HepG2 (cell line): ENCODE measurements around the gene MPPE1. TPM values are rescaled to one million over a fixed set of nuclear protein-coding genes. Genes with fewer than 3 reads are reported as not detected.

Experiments
- ATAC-seq: fragments of 200-7000 bp; cut with Tn5 transposase; 3 replicates; pipeline ENCODE4 v1.9.1; 2020; ENCODE audit warnings: mild to moderate bottlenecking, moderate library complexity
- BruUV-seq: library from RNA; stranded (reverse); fragments of 400-500 nt; replicated peaks from 2 replicates; lab custom pipeline; 2021; lab: Mats Ljungman, UMichigan
- CTCF ChIA-PET: fragments of 300-600 bp; formaldehyde crosslinking; extraction: SDS; loops from one replicate; lab custom pipeline; 2021; ENCODE audit warnings: low total read pairs, inconsistent platforms, low intra/inter-chr PET ratio; lab: Yijun Ruan, JAX
- POLR2A ChIA-PET: fragments of 350-600 bp; sonication (Branson Sonifier 250); formaldehyde crosslinking; loops from one replicate; lab custom pipeline; 2020; ENCODE audit warnings: antibody characterized with exemption, inconsistent platforms; lab: Yijun Ruan, JAX
- DNase-seq: peaks from one replicate; pipeline ENCODE4 v3.0.0-alpha.2; 2015; ENCODE audit warnings: low spot score
- FAIRE-seq: peaks from 3 replicates; lab custom pipeline; 2011; peaks lifted over from hg19 to GRCh38; lab: Jason Lieb, UNC
- H2AFZ ChIP-seq: one replicate; pipeline ENCODE4 v1.6.1; 2011; ENCODE audit warnings: low read length, inconsistent platforms
- H3K27ac ChIP-seq: fragments of 300-600 bp; 3 replicates; pipeline ENCODE4 v1.8.0; 2011; ENCODE audit warnings: mixed run types, mild to moderate bottlenecking, mixed read lengths, low read length, inconsistent platforms; ENCODE audit not compliant: insufficient read depth; ENCODE audit errors: extremely low read length
- H3K27me3 ChIP-seq, 2 experiments: fragments of 200-600 bp in 1 of 2; 2 replicates in 1 of 2; 3 replicates in 1 of 2; pipeline versions ENCODE4 v1.6.0 to v1.8.0; 2011; ENCODE audit warnings: low read length in 2 of 2, mild to moderate bottlenecking in 2 of 2, moderate library complexity in 2 of 2, inconsistent platforms in 1 of 2; ENCODE audit not compliant: insufficient read depth in 2 of 2, control insufficient read depth in 1 of 2
- H3K36me3 ChIP-seq, 2 experiments: fragments of 200-600 bp in 1 of 2; replicated peaks in 1 of 2; 2 replicates in 1 of 2; 3 replicates in 1 of 2; pipeline versions ENCODE4 v1.5.1 to v1.8.0; 2011; ENCODE audit warnings: low read length in 2 of 2, inconsistent platforms in 1 of 2; ENCODE audit not compliant: insufficient read depth in 2 of 2, control insufficient read depth in 1 of 2
- H3K4me1 ChIP-seq: 2 replicates; pipeline ENCODE4 v1.5.1; 2012; ENCODE audit warnings: low read length, inconsistent platforms; ENCODE audit not compliant: insufficient read depth
- H3K4me2 ChIP-seq: 2 replicates; pipeline ENCODE4 v1.6.0; 2011; ENCODE audit warnings: low read depth, low read length, inconsistent platforms
- H3K4me3 ChIP-seq, 3 experiments: fragments of 200-600 bp in 1 of 3; sonication (generic), shearing (Covaris generic) in 1 of 3; replicated peaks in 1 of 3; 2 replicates each; pipeline ENCODE4 v1.5.1; 2011 to 2016; ENCODE audit warnings: low read length in 3 of 3, inconsistent platforms in 2 of 3, low read depth in 2 of 3, mild to moderate bottlenecking in 2 of 3, control low read depth in 1 of 3, mixed read lengths in 1 of 3; ENCODE audit not compliant: insufficient read depth in 1 of 3
- H3K79me2 ChIP-seq: one replicate; pipeline ENCODE4 v1.6.1; 2011; ENCODE audit warnings: low read length, inconsistent platforms; ENCODE audit not compliant: insufficient read depth
- H3K9ac ChIP-seq: 2 replicates; pipeline ENCODE4 v1.6.0; 2011; ENCODE audit warnings: mild to moderate bottlenecking, low read depth, low read length, inconsistent platforms; ENCODE audit not compliant: insufficient read depth
- H3K9me3 ChIP-seq: 2 replicates; pipeline ENCODE4 v1.5.1; 2012; ENCODE audit warnings: mild to moderate bottlenecking, low read length
- H4K20me1 ChIP-seq: 2 replicates; pipeline ENCODE4 v1.6.0; 2011; ENCODE audit warnings: inconsistent platforms, mild to moderate bottlenecking, low read length, moderate library complexity; ENCODE audit not compliant: insufficient read depth
- ATF2 ChIP-seq: sonication (generic); formaldehyde crosslinking; IDR thresholded peaks from 2 replicates; pipeline ENCODE4 v1.4.0; 2020; ENCODE audit warnings: missing genetic modification reagents
- CTCF ChIP-seq: sonication (generic); formaldehyde crosslinking; IDR thresholded peaks from 2 replicates; pipeline ENCODE4 v1.5.0; 2020; ENCODE audit warnings: mild to moderate bottlenecking, missing genetic modification reagents, moderate library complexity
- ELF3 ChIP-seq: IDR thresholded peaks from 2 replicates; pipeline ENCODE4 v1.6.1; 2016; ENCODE audit warnings: missing genetic modification reagents, missing compliant biosample characterization
- ERF ChIP-seq: IDR thresholded peaks from 2 replicates; pipeline ENCODE4 v1.6.1; 2018; ENCODE audit warnings: missing biosample characterization, missing genetic modification reagents
- FOSL2 ChIP-seq: sonication (generic); formaldehyde crosslinking; IDR thresholded peaks from 2 replicates; pipeline ENCODE4 v1.4.0; 2020; ENCODE audit warnings: missing genetic modification reagents
- FOXO1 ChIP-seq: sonication (generic); formaldehyde crosslinking; IDR thresholded peaks from 2 replicates; pipeline ENCODE4 v1.4.0; 2020; ENCODE audit warnings: missing genetic modification reagents
- GATAD2A ChIP-seq: IDR thresholded peaks from 2 replicates; pipeline ENCODE4 v1.6.1; 2016
- MIXL1 ChIP-seq: IDR thresholded peaks from 2 replicates; pipeline ENCODE4 v1.6.1; 2016
- PPARG ChIP-seq: conservative IDR thresholded peaks from 2 replicates; pipeline ENCODE4 v1.6.1; 2016; ENCODE audit warnings: missing biosample characterization, missing genetic modification reagents
- RAD21 ChIP-seq: fragments of 450-650 bp; formaldehyde crosslinking; IDR thresholded peaks from 2 replicates; pipeline ENCODE4 v1.5.0; 2020; ENCODE audit warnings: mild to moderate bottlenecking
- RXRB ChIP-seq: IDR thresholded peaks from 2 replicates; pipeline ENCODE4 v1.6.1; 2016; ENCODE audit warnings: borderline replicate concordance, missing genetic modification reagents, missing compliant biosample characterization
- SMAD3 ChIP-seq: sonication (generic); formaldehyde crosslinking; IDR thresholded peaks from 2 replicates; pipeline ENCODE4 v1.4.0; 2020; ENCODE audit warnings: missing genetic modification reagents
- STAG1 ChIP-seq: sonication (generic); formaldehyde crosslinking; IDR thresholded peaks from 2 replicates; pipeline ENCODE4 v1.4.0; 2020; ENCODE audit warnings: missing genetic modification reagents
- THAP11 ChIP-seq: IDR thresholded peaks from 2 replicates; pipeline ENCODE4 v1.6.1; 2016; ENCODE audit warnings: missing biosample characterization, missing genetic modification reagents
- THRA ChIP-seq: sonication (generic); formaldehyde crosslinking; IDR thresholded peaks from 2 replicates; pipeline ENCODE4 v1.4.0; 2020; ENCODE audit warnings: missing genetic modification reagents, borderline replicate concordance
- ZBTB37 ChIP-seq: sonication (generic); formaldehyde crosslinking; IDR thresholded peaks from 2 replicates; pipeline ENCODE4 v1.4.0; 2020; ENCODE audit warnings: mild to moderate bottlenecking, missing genetic modification reagents
- ZNF17 ChIP-seq: sonication (generic); formaldehyde crosslinking; IDR thresholded peaks from 2 replicates; pipeline ENCODE4 v1.5.0; 2020; ENCODE audit warnings: mild to moderate bottlenecking, missing genetic modification reagents
- ZNF614 ChIP-seq: IDR thresholded peaks from 2 replicates; pipeline ENCODE4 v1.6.1; 2018; ENCODE audit warnings: missing biosample characterization, missing genetic modification reagents, inconsistent platforms, borderline replicate concordance
- WGBS: methylation state at CpG from one replicate; pipeline ENCODE4 v1.1.6; 2017; ENCODE audit warnings: low lambda C conversion rate; 5-methylcytosine and 5-hydroxymethylcytosine counted together
- in situ Hi-C: cut with HindIII; loops from 2 replicates; pipeline ENCODE4 v1.10.0; 2017; ENCODE audit warnings: low pct_unique_long_range_greater_than_20kb; ENCODE audit not compliant: extremely low pct_ligation_motif_present
- intact Hi-C: fragments of 100-400 bp; cut with micrococcal nuclease; formaldehyde crosslinking; loops from one replicate; pipeline ENCODE4 v1.10.0; 2022; ENCODE audit not compliant: unreplicated experiment
- polyA plus RNA-seq, 8 experiments: library from polyadenylated mRNA; depleted of rRNA in 3 of 8; stranded (reverse) in 7 of 8; unstranded in 1 of 8; fragments of >200 nt; fragmentation: Illumina TruSeq in 4 of 8; extraction: Trizol in 4 of 8; gene quantifications; 2 replicates each; pipeline versions ENCODE4 v1.2.1 to v1.2.3, GENCODE V29; 2011 to 2016; ENCODE audit warnings: low read depth in 4 of 8, missing spikeins in 1 of 8, mixed read lengths in 1 of 8; ENCODE audit not compliant: insufficient read depth in 1 of 8
- total RNA-seq, 5 experiments: library from RNA; depleted of rRNA; stranded (reverse); fragments of >200 nt; fragmentation: Illumina TruSeq; extraction: Trizol; gene quantifications; 2 replicates each; pipeline ENCODE4 v1.2.3, GENCODE V29; 2016; ENCODE audit warnings: low read depth in 1 of 5

The MPPE1 gene
- total and polyA plus RNA-seq, 2 of the 13 experiments (the other 11 are each of a cell fraction or from before 2014, with no cell fraction given), result 9.6 to 11.9 TPM

GRCh38 chr18:11940956-11941355 lies 32.8 kb upstream of the MPPE1 start (continued):
- TF ChIP-seq ATF2 (CRISPR knock-in tag), result no peak
- no peak for TF ChIP-seq FOXO1
- no peak for TF ChIP-seq ZNF17 (CRISPR knock-in tag)
- TF ChIP-seq, all 625 proteins: peak for 0

- Histone ChIP-seq H3K27ac (no peak overlapping the region), H3K27me3 (no peaks in the 10 kb centered on the region; a peak in 1 of 5 replicates), H3K9ac (no peak overlapping the region), H3K79me2 (no peaks in the 10 kb centered on the region), H3K4me3 (no peak overlapping the region), H4K20me1 (no peaks in the 10 kb centered on the region), H3K9me3 (no peaks in the 10 kb centered on the region), H3K36me3 (no peaks in the 10 kb centered on the region), H2AFZ (no peak overlapping the region), H3K4me1 (no peaks in the 10 kb centered on the region), H3K4me2 (no peak overlapping the region)
- BruUV-seq, result no TSS peak
- in situ Hi-C loops (loop anchor here (5.0 kb wide), 1 partner anchor 59 kb away; no protein-coding TSS in a partner anchor), intact Hi-C loops (loop anchor here (1.0 to 5.0 kb wide), 4 partner anchors 45 to 206 kb away; no protein-coding TSS in a partner anchor)
- peak; percentile 48 for DNase-seq
- ChIA-PET POLR2A (interaction anchor here (1.5 to 3.2 kb wide), 4 partner anchors 12 to 62 kb away, joined by 3 to 24 read pairs (median 9); partner anchors contain the start of gene IMPA2), CTCF (interaction anchor here (1.1 to 4.0 kb wide), 4 partner anchors 26 to 109 kb away, joined by 3 to 51 read pairs (median 14); no protein-coding TSS in a partner anchor)
- peak; percentile 68 for ATAC-seq
- WGBS, result 0% methylated on average over 4 of the region's 4 CpGs
- FAIRE-seq, result peak; percentile 76
- TF ChIP-seq MIXL1 (CRISPR knock-in tag) (peak; percentile 69; the same call in 1 of the 2 replicates), RXRB (peak; percentile 25; the same call in 1 of the 2 replicates), ZBTB37 (CRISPR knock-in tag) (no peak), ZNF614 (CRISPR knock-in tag) (0 out of 2 replicates have a peak, but pooled peaks have one; percentile 35), PPARG (peak; percentile 38; the same call in 1 of the 2 replicates), RAD21 (CRISPR knock-in tag) (peak; percentile 86), GATAD2A (0 out of 2 replicates have a peak, but pooled peaks have one; percentile 41), CTCF (peak; percentile 87), THAP11 (0 out of 2 replicates have a peak, but pooled peaks have one; percentile 12), STAG1 (CRISPR knock-in tag) (peak; percentile 90), FOSL2 (CRISPR knock-in tag) (0 out of 2 replicates have a peak, but pooled peaks have one; percentile 12), SMAD3 (CRISPR knock-in tag) (no peak), ELF3 (CRISPR knock-in tag) (peak; percentile 64), ERF (CRISPR knock-in tag) (0 out of 2 replicates have a peak, but pooled peaks have one; percentile 31), THRA (CRISPR knock-in tag) (peak; percentile 68; the same call in 1 of the 2 replicates)
These were observed 29.9 kb upstream of the MPPE1 start for GRCh38 chr18:11937874-11938478.
